Uterus (tissue), 2 donors: ENCODE results near the gene SRPK2.
"Not testable (repeated sequence)": the region's sequence is repeated elsewhere in the genome, so short reads cannot be mapped to it uniquely, and the experiment has no call there.

ENCODE experiments used
- CTCF ChIP-seq, 4 experiments: fragments of 200-600 bp in 2 of 4; fragments of 450-650 bp in 2 of 4; sonication (generic) in 2 of 4; IDR thresholded peaks; one replicate each; pipeline ENCODE4 v1.5.1; 2016 to 2019; ENCODE audit warnings: antibody characterized with exemption in 4 of 4, mild to moderate bottlenecking in 2 of 4, moderate library complexity in 1 of 4
- POLR2A ChIP-seq, 2 donors: fragments of 450-650 bp; IDR thresholded peaks; one replicate each; pipeline ENCODE4 v1.6.1; 2016; ENCODE audit warnings: antibody characterized with exemption in 2 of 2, mild to moderate bottlenecking in 1 of 2, moderate library complexity in 1 of 2

DNA sequence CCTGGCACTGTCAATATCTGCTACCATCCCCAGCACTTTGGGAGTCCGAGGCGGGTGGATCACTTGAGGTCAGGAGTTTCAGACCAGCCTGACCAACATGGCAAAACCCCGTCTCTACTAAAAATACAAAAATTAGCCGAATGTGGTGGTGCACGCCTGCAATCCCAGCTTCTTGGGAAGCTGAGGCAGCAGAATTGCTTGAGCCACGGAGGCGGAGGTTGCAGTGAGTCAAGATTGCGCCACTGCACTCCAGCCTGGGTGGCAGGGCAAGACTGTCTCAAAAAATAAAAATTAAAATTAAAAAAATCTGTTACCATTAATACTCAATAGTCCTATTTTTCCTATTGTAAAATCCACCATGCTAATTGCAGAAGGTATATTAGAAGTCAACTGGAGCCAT is 64.1 kb downstream of the SRPK2 start:
- TF ChIP-seq CTCF, POLR2A (IDR thresholded peaks at IDR 0.05): not testable (repeated sequence)
